PC-3 (cell line): ENCODE results near the gene ACO2.

Source experiments
- CTCF ChIP-seq: fragments of 300-600 bp; sonication (generic); conservative IDR thresholded peaks from 2 replicates; pipeline ENCODE4 v1.5.1; 2017; ENCODE audit warnings: antibody characterized with exemption, low read depth, mild to moderate bottlenecking, low read length
- EZH2phosphoT487 ChIP-seq: fragments of 300-600 bp; sonication (generic); IDR thresholded peaks from 2 replicates; pipeline ENCODE4 v1.6.1; 2018; ENCODE audit warnings: mild to moderate bottlenecking, antibody characterized with exemption, low read length, borderline replicate concordance

GRCh38 chr22:41548830-41549211, 79.9 kb downstream of the ACO2 start:
- TF ChIP-seq CTCF: no peak
- TF ChIP-seq EZH2phosphoT487: no peak
